H9 (cell line): Measurements from ENCODE around the gene TMEM204. TPM values are rescaled to one million over a fixed set of nuclear protein-coding genes. Genes with fewer than 3 reads are reported as not detected.

Source experiments
- DNase-seq: peaks from one replicate; pipeline ENCODE4 v3.0.0-alpha.2; 2017
- H2AFZ ChIP-seq: one replicate; pipeline ENCODE4 v1.6.1; 2013; ENCODE audit warnings: mild to moderate bottlenecking, low read length, control low read depth, moderate library complexity
- H2AK5ac ChIP-seq: 2 replicates; pipeline ENCODE4 v1.6.1; 2013; ENCODE audit warnings: low read length, control low read depth, mixed read lengths; ENCODE audit not compliant: insufficient read length
- H2BK120ac ChIP-seq: one replicate; pipeline ENCODE4 v1.6.1; 2013; ENCODE audit warnings: low read depth, mild to moderate bottlenecking, low read length, control low read depth, inconsistent platforms; ENCODE audit not compliant: poor library complexity, severe bottlenecking
- H2BK12ac ChIP-seq: 2 replicates; pipeline ENCODE4 v1.6.1; 2013; ENCODE audit warnings: low read length, control low read depth, mixed read lengths, low read depth; ENCODE audit not compliant: insufficient read length
- H2BK15ac ChIP-seq: 2 replicates; pipeline ENCODE4 v1.6.1; 2013; ENCODE audit warnings: low read depth, low read length, control low read depth
- H2BK20ac ChIP-seq: one replicate; pipeline ENCODE4 v1.6.1; 2013; ENCODE audit warnings: low read depth, mild to moderate bottlenecking, low read length, control low read depth, inconsistent platforms; ENCODE audit not compliant: poor library complexity, severe bottlenecking
- H2BK5ac ChIP-seq: 2 replicates; pipeline ENCODE4 v1.6.1; 2013; ENCODE audit warnings: low read length, control low read depth, mixed read lengths; ENCODE audit not compliant: insufficient read length
- H3K14ac ChIP-seq: 2 replicates; pipeline ENCODE4 v1.6.1; 2013; ENCODE audit warnings: low read length, control low read depth; ENCODE audit not compliant: insufficient read depth
- H3K18ac ChIP-seq: 2 replicates; pipeline ENCODE4 v1.6.1; 2013; ENCODE audit warnings: low read depth, mild to moderate bottlenecking, mixed read lengths, low read length, control low read depth; ENCODE audit not compliant: insufficient read length
- H3K23ac ChIP-seq: 2 replicates; pipeline ENCODE4 v1.6.1; 2013; ENCODE audit warnings: low read length, control low read depth, mixed read lengths, low read depth; ENCODE audit not compliant: insufficient read length
- H3K23me2 ChIP-seq: 2 replicates; pipeline ENCODE4 v1.6.1; 2013; ENCODE audit warnings: low read depth, mild to moderate bottlenecking, mixed read lengths, low read length, control low read depth; ENCODE audit not compliant: insufficient read length, poor library complexity, severe bottlenecking
- H3K27ac ChIP-seq: 2 replicates; pipeline ENCODE4 v1.5.1; 2013; ENCODE audit warnings: low read length, control low read depth, mixed read lengths, low read depth; ENCODE audit not compliant: insufficient read length
- H3K27me3 ChIP-seq: 2 replicates; pipeline ENCODE4 v1.6.1; 2013; ENCODE audit warnings: low read length, control low read depth, inconsistent platforms; ENCODE audit not compliant: insufficient read depth
- H3K4ac ChIP-seq: 2 replicates; pipeline ENCODE4 v1.6.1; 2013; ENCODE audit warnings: low read depth, mild to moderate bottlenecking, control low read depth, inconsistent platforms, low read length, moderate library complexity
- H3K4me1 ChIP-seq: 2 replicates; pipeline ENCODE4 v1.6.1; 2013; ENCODE audit warnings: low read length, control low read depth, inconsistent platforms; ENCODE audit not compliant: insufficient read depth
- H3K4me2 ChIP-seq: 2 replicates; pipeline ENCODE4 v1.6.1; 2013; ENCODE audit warnings: low read length, control low read depth, mixed read lengths; ENCODE audit not compliant: insufficient read length, insufficient read depth
- H3K56ac ChIP-seq: 2 replicates; pipeline ENCODE4 v1.6.1; 2013; ENCODE audit warnings: low read depth, mild to moderate bottlenecking, mixed read lengths, low read length, control low read depth; ENCODE audit not compliant: insufficient read length
- H3K79me1 ChIP-seq: 2 replicates; pipeline ENCODE4 v1.6.1; 2013; ENCODE audit warnings: low read depth, mild to moderate bottlenecking, moderate library complexity, low read length, control low read depth, inconsistent platforms; ENCODE audit not compliant: insufficient read depth, poor library complexity, severe bottlenecking
- H3K79me2 ChIP-seq: 2 replicates; pipeline ENCODE4 v1.6.1; 2013; ENCODE audit warnings: low read length, control low read depth, inconsistent platforms; ENCODE audit not compliant: insufficient read depth
- H3K9ac ChIP-seq: 2 replicates; pipeline ENCODE4 v1.6.1; 2013; ENCODE audit warnings: low read length, control low read depth, mixed read lengths; ENCODE audit not compliant: insufficient read length; ENCODE audit errors: extremely low read depth
- H3K9me3 ChIP-seq: one replicate; pipeline ENCODE4 v1.6.1; 2013; ENCODE audit warnings: low read depth, low read length, inconsistent platforms; ENCODE audit not compliant: control insufficient read depth
- H3T11ph ChIP-seq: one replicate; pipeline ENCODE4 v1.6.1; 2013; ENCODE audit warnings: mild to moderate bottlenecking, low read length, control low read depth, inconsistent platforms
- H4K20me1 ChIP-seq: one replicate; pipeline ENCODE4 v1.6.1; 2013; ENCODE audit not compliant: control insufficient read depth, insufficient read length, insufficient read depth
- H4K5ac ChIP-seq: 2 replicates; pipeline ENCODE4 v1.6.1; 2013; ENCODE audit warnings: low read depth, mild to moderate bottlenecking, mixed read lengths, low read length, control low read depth; ENCODE audit not compliant: insufficient read length
- H4K8ac ChIP-seq: replicated peaks from 2 replicates; pipeline ENCODE4 v1.6.1; 2013; ENCODE audit warnings: low read length, control low read depth, mixed read lengths, low read depth; ENCODE audit not compliant: insufficient read length
- H4K91ac ChIP-seq: 2 replicates; pipeline ENCODE4 v1.6.1; 2013; ENCODE audit warnings: low read depth, mild to moderate bottlenecking, moderate library complexity, mixed read lengths, low read length, control low read depth; ENCODE audit not compliant: insufficient read length
- H3K27ac Mint-ChIP-seq, 3 experiments: 2 replicates in 2 of 3; 3 replicates in 1 of 3; pipeline ENCODE4 v1.8.0; 2020 to 2021; ENCODE audit warnings: mixed read lengths in 3 of 3, mild to moderate bottlenecking in 1 of 3, moderate library complexity in 1 of 3
- H3K27me3 Mint-ChIP-seq: 2 replicates; pipeline ENCODE4 v1.8.0; 2021; ENCODE audit warnings: low read depth, mild to moderate bottlenecking, moderate library complexity, mixed read lengths
- H3K36me3 Mint-ChIP-seq, 3 experiments: 2 replicates in 2 of 3; 3 replicates in 1 of 3; pipeline ENCODE4 v1.8.0; 2020 to 2021; ENCODE audit warnings: low read depth in 3 of 3, mixed read lengths in 3 of 3; ENCODE audit not compliant: insufficient read depth in 1 of 3
- H3K4me1 Mint-ChIP-seq, 2 experiments: 2 replicates each; pipeline ENCODE4 v1.8.0; 2020; ENCODE audit warnings: mixed read lengths in 2 of 2
- H3K4me3 Mint-ChIP-seq, 2 experiments: 2 replicates in 1 of 2; 3 replicates in 1 of 2; pipeline ENCODE4 v1.8.0; 2020 to 2021; ENCODE audit warnings: mild to moderate bottlenecking in 2 of 2, mixed read lengths in 2 of 2, moderate library complexity in 1 of 2
- H3K9me3 Mint-ChIP-seq, 2 experiments: 2 replicates in 1 of 2; 3 replicates in 1 of 2; pipeline ENCODE4 v1.8.0; 2020; ENCODE audit warnings: mild to moderate bottlenecking in 2 of 2, mixed read lengths in 2 of 2, moderate library complexity in 1 of 2
- WGBS: extraction: QIAGEN DNeasy Blood & Tissue Kit; methylation state at CpG from one replicate; pipeline ENCODE4 v1.1.7; 2013; ENCODE audit warnings: missing lambda C conversion rate, low lambda C conversion rate, mixed read lengths; ENCODE audit not compliant: insufficient read length; ENCODE audit errors: extremely low coverage; 5-methylcytosine and 5-hydroxymethylcytosine counted together
- total RNA-seq: library from RNA; stranded (reverse); gene quantifications from 2 replicates; pipeline ENCODE4 v1.2.1, GENCODE V29; 2021
- TF ChIP-seq, protein P1 (sequence below): fragments of 200-600 bp; sonication (generic); conservative IDR thresholded peaks from 3 replicates; pipeline ENCODE4 v1.8.0; 2021; ENCODE audit warnings: antibody characterized with exemption, mild to moderate bottlenecking

Gene TMEM204
- total RNA-seq, 1 experiment from 2014 or later = not detected

DNA sequence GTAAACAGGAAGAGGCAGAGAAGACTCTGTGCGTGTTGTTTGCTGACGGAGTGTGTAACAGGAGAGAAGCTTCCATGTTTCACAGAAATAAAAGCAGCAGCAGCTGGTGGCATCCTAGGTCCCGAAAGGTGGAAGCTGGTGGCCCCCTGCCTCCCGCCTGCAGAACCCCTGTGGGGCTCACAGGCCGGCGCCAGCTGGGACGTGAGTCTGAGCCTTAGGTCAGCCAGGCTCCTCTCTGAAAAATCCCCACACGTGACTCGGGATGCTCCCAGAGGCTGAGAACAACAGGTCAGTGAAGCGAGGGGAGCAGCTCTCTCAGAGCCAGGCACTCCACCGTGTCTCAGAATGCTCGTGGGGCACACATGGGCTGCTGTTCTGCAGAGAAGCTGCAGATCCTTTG, 27.4 kb downstream of the TMEM204 start:
- Mint-ChIP-seq H3K36me3 (peaks cover 12 to 55% (median 43%) of the 10 kb centered on the region in 3 experiments; a peak in 6 of 7 replicates), H3K4me1 (peaks cover 8 to 10% of the 10 kb centered on the region in 2 experiments; a peak in 3 of 4 replicates), H3K27me3 (no peaks in the 10 kb centered on the region), H3K9me3 (no peaks in the 10 kb centered on the region), H3K4me3 (no peak overlapping the region), H3K27ac (0 out of 7 replicates have a peak overlapping the region, but pooled peaks of 1 of the 3 experiments have one; percentile 26)
- DNase-seq = no peak
- Histone ChIP-seq H3K14ac (no peak overlapping the region), H3K23me2 (no peaks in the 10 kb centered on the region), H3K9ac (no peak overlapping the region), H3K79me1 (no peaks in the 10 kb centered on the region), H3K79me2 (no peaks in the 10 kb centered on the region), H2BK15ac (no peak overlapping the region), H2BK120ac (no peak overlapping the region), H2AFZ (no peak overlapping the region), H4K8ac (no peak overlapping the region), H3T11ph (no peak overlapping the region), H3K27me3 (no peaks in the 10 kb centered on the region), H2BK12ac (no peak overlapping the region), H3K56ac (no peak overlapping the region), H4K5ac (no peak overlapping the region), H3K23ac (no peak overlapping the region), H3K27ac (no peak overlapping the region), H3K4ac (no peak overlapping the region), H3K18ac (no peak overlapping the region), H2BK5ac (no peak overlapping the region), H3K9me3 (no peaks in the 10 kb centered on the region), H3K4me1 (no peaks in the 10 kb centered on the region), H3K4me2 (no peak overlapping the region), H2BK20ac (no peak overlapping the region), H4K20me1 (no peaks in the 10 kb centered on the region), H4K91ac (no peak overlapping the region), H2AK5ac (no peak overlapping the region)
- TF ChIP-seq, protein P1, sequence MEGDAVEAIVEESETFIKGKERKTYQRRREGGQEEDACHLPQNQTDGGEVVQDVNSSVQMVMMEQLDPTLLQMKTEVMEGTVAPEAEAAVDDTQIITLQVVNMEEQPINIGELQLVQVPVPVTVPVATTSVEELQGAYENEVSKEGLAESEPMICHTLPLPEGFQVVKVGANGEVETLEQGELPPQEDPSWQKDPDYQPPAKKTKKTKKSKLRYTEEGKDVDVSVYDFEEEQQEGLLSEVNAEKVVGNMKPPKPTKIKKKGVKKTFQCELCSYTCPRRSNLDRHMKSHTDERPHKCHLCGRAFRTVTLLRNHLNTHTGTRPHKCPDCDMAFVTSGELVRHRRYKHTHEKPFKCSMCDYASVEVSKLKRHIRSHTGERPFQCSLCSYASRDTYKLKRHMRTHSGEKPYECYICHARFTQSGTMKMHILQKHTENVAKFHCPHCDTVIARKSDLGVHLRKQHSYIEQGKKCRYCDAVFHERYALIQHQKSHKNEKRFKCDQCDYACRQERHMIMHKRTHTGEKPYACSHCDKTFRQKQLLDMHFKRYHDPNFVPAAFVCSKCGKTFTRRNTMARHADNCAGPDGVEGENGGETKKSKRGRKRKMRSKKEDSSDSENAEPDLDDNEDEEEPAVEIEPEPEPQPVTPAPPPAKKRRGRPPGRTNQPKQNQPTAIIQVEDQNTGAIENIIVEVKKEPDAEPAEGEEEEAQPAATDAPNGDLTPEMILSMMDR = no peak
- no CpG with 5 or more reads among the region's 12 CpGs for whole genome bisulfite sequencing
